Measurements from ENCODE around the gene NFIC. TPM values are rescaled to one million over a fixed set of nuclear protein-coding genes. Genes with fewer than 3 reads are reported as not detected.

Gene NFIC
- total and polyA plus RNA-seq, 2 experiments from 2014 or later: 7.8 to 20.9 TPM

DNA sequence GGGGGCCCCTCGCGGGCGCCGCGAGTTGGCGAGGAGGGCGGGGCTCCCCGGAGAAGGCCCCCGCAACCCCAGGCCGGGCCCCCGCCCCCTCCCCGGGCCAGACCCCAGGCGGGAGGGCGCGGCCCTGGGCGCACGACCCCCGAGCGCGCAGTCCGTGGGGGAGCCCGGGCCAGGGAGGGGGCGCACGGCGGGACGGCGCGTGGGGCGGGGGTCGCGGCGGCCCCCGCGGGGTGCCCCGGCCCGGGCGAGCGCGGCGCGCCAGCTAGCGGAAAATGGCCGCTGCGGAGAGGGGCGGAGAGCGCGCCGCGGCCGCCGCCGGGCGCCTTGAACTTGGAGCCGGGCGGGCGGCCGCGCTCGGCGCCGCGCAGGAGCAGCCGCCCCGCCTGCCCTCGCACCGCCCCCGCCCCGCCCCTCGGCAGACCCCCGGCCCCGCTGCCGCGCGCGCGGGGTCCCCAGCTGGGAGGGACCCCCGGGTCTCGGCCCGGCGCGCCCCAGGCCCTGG is 6.4 kb upstream of the NFIC start:
- H2AFZ ChIP-seq: peak overlapping the region; percentile 66
- H4K20me1 ChIP-seq (ENCODE audit: insufficient read depth, poor library complexity, severe bottlenecking): peaks cover 4% of the 10 kb centered on the region
- H3K9me3 ChIP-seq (ENCODE audit: low read depth): no peaks in the 10 kb centered on the region
- H3K4me3 ChIP-seq: peak overlapping the region; percentile 99
- H3K27ac ChIP-seq: peak overlapping the region; percentile 81
- H3K27me3 ChIP-seq: peaks cover 70% of the 10 kb centered on the region
- no peaks in the 10 kb centered on the region for H3K36me3 ChIP-seq (replicated peaks; ENCODE audit: insufficient read depth, low read depth)
- TF ChIP-seq, protein P1, sequence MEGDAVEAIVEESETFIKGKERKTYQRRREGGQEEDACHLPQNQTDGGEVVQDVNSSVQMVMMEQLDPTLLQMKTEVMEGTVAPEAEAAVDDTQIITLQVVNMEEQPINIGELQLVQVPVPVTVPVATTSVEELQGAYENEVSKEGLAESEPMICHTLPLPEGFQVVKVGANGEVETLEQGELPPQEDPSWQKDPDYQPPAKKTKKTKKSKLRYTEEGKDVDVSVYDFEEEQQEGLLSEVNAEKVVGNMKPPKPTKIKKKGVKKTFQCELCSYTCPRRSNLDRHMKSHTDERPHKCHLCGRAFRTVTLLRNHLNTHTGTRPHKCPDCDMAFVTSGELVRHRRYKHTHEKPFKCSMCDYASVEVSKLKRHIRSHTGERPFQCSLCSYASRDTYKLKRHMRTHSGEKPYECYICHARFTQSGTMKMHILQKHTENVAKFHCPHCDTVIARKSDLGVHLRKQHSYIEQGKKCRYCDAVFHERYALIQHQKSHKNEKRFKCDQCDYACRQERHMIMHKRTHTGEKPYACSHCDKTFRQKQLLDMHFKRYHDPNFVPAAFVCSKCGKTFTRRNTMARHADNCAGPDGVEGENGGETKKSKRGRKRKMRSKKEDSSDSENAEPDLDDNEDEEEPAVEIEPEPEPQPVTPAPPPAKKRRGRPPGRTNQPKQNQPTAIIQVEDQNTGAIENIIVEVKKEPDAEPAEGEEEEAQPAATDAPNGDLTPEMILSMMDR (IDR thresholded peaks at IDR 0.05; ENCODE audit: poor library complexity): no peak
- TF ChIP-seq EZH2 (IDR thresholded peaks at IDR 0.05; ENCODE audit: borderline replicate concordance) (no peak), EZH2phosphoT487 (IDR thresholded peaks at IDR 0.05; ENCODE audit: low read depth, severe bottlenecking, unreplicated experiment) (no peak)
- H3K9me2 ChIP-seq (replicated peaks; ENCODE audit: insufficient read depth): no peaks in the 10 kb centered on the region
- 0% methylated on average over 5 of the region's 81 CpGs for WGBS (ENCODE audit: low lambda C conversion rate, missing lambda C conversion rate)
- peaks cover 7% of the 10 kb centered on the region for H3K79me2 ChIP-seq
- DNase-seq (ENCODE audit: low spot score): peak; percentile 62
- peak overlapping the region; percentile 94 for H3K4me2 ChIP-seq
- peaks cover 16% of the 10 kb centered on the region for H3K4me1 ChIP-seq (ENCODE audit: insufficient read depth)

DNA sequence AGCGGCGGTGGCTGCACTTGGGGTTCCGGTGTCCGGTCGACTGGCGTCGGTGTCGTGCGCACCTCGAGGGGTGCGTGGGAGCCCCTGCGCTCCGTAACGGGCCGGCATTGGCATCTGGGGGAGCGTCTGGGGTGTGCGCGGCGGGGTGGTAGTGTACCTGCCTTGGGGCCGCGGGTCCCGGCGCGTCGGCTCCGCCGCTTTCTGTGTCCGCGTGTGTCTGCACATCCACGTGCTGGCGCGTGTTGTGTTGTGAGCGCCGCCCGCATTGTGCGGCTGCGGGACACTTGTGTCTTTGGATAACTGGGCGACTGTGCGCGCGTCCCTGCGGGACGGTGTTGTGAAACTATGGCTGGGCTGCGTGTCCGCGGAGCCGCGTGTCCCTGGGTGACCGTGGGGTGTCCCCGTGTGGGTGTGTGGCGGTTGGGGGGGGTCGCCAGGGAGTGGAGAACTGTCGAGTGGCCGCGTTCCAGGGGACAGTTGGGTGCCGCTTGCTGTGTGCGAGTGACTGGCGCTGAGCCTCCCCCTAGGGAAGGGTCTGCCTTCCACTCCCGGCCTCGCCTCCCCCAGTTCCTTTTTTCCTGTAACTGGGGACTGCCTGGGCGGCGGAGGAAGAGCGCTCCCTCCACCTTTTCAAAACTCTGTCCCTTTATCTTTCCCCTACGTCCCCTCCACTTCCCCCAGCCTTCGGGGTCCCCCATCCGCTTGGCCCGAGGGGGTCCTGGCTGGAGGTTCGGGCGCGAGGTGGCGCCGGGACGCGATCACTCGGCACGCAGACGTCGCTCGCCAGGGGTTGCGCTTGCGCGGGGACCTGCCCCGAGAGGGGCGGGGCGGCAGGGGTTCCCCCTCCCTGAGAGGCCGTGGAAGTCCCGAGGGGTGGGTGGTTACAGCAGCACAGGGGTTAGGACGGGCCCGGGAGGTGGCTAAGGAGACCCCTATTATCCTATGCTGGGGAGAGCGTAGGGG is 5.7 kb upstream of the NFIC start:
- TF ChIP-seq, protein P1 (IDR thresholded peaks at IDR 0.05; ENCODE audit: poor library complexity): peak; percentile 4
- TF ChIP-seq EZH2phosphoT487 (IDR thresholded peaks at IDR 0.05; ENCODE audit: low read depth, severe bottlenecking, unreplicated experiment) (no peak), EZH2 (IDR thresholded peaks at IDR 0.05; ENCODE audit: borderline replicate concordance) (peak; percentile 89)
- Histone ChIP-seq H2AFZ (peak overlapping the region; percentile 31), H3K27ac (no peak overlapping the region), H3K9me3 (ENCODE audit: low read depth) (no peaks in the 10 kb centered on the region), H3K79me2 (peaks cover 9% of the 10 kb centered on the region), H3K36me3 (replicated peaks; ENCODE audit: insufficient read depth, low read depth) (no peaks in the 10 kb centered on the region), H3K9me2 (replicated peaks; ENCODE audit: insufficient read depth) (no peaks in the 10 kb centered on the region), H3K4me2 (peak overlapping the region; percentile 94), H3K27me3 (peaks cover 77% of the 10 kb centered on the region), H3K4me1 (ENCODE audit: insufficient read depth) (peaks cover 21% of the 10 kb centered on the region), H4K20me1 (ENCODE audit: insufficient read depth, poor library complexity, severe bottlenecking) (peaks cover 4% of the 10 kb centered on the region), H3K4me3 (peak overlapping the region; percentile 52)
- DNase-seq (ENCODE audit: low spot score): no peak
- WGBS (ENCODE audit: low lambda C conversion rate, missing lambda C conversion rate): 2% methylated on average over 70 of the region's 90 CpGs

DNA sequence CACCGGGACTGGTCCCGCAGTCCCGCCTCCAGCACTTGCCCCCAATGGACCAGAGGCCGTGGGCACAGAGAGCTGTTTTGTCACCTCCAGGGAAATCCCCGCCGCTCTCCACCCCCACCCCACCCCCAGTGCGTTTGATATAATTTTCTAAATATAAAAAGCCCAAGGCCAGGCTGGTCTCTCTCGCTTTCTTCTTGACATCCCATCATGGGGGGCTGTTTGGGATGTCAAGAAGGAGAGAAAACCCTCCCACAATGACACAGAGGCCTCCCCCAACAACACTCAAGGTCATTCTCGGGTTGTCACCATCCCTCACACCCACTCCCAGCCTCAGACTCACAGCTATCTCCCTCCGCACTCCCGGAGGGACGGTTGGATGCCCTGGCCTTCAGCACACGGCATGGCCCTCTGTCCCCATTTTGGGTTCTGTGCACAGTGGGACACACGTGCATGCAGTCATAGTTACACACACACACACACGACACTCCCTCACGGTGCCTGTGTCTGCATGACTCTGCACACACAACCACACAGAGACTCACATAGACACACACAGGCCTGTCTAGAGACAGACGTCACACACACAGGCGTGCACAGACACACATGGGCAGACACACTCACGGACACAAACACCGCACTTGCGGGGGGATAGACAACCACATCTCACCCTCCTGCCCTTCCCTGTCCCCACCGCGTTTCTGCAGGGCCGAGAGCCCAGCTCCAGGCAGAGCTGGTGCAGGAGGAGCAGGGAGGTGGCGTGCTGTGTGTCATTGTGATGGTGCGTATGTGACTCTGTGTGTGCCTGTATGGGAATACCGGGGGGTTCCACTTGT is 4.8 kb upstream of the NFIC start:
- H3K36me3 ChIP-seq (replicated peaks; ENCODE audit: insufficient read depth, low read depth): no peaks in the 10 kb centered on the region
- H2AFZ ChIP-seq: no peak overlapping the region
- H3K27me3 ChIP-seq: peaks cover 79% of the 10 kb centered on the region
- peaks cover 11% of the 10 kb centered on the region for H3K79me2 ChIP-seq
- DNase-seq (ENCODE audit: low spot score): no peak
- no peak overlapping the region for H3K4me3 ChIP-seq
- no peak overlapping the region for H3K27ac ChIP-seq
- WGBS (ENCODE audit: low lambda C conversion rate, missing lambda C conversion rate): 28% methylated on average over 26 of the region's 27 CpGs
- no peaks in the 10 kb centered on the region for H3K9me2 ChIP-seq (replicated peaks; ENCODE audit: insufficient read depth)
- peaks cover 26% of the 10 kb centered on the region for H3K4me1 ChIP-seq (ENCODE audit: insufficient read depth)
- no peaks in the 10 kb centered on the region for H3K9me3 ChIP-seq (ENCODE audit: low read depth)
- peak overlapping the region; percentile 94 for H3K4me2 ChIP-seq
- peaks cover 4% of the 10 kb centered on the region for H4K20me1 ChIP-seq (ENCODE audit: insufficient read depth, poor library complexity, severe bottlenecking)
- TF ChIP-seq EZH2phosphoT487 (IDR thresholded peaks at IDR 0.05; ENCODE audit: low read depth, severe bottlenecking, unreplicated experiment): no peak
- TF ChIP-seq, protein P1 (IDR thresholded peaks at IDR 0.05; ENCODE audit: poor library complexity): no peak
- TF ChIP-seq EZH2 (IDR thresholded peaks at IDR 0.05; ENCODE audit: borderline replicate concordance): no peak
